Retinal pigment epithelial cell (primary cell): ENCODE data around the gene MLYCD.

Source experiments
- DNase-seq: peaks from one replicate; pipeline ENCODE4 v3.0.0-alpha.2; 2010; ENCODE audit warnings: low read depth
- H3K4me3 ChIP-seq: 2 replicates; pipeline ENCODE4 v1.5.1; 2011; ENCODE audit warnings: mild to moderate bottlenecking, low read length, control low read depth, moderate library complexity
- TF ChIP-seq, protein P1 (sequence below): conservative IDR thresholded peaks from 2 replicates; pipeline ENCODE4 v1.5.1; 2011; ENCODE audit warnings: low read depth, low read length, control low read depth, inconsistent platforms

Gene MLYCD

DNA sequence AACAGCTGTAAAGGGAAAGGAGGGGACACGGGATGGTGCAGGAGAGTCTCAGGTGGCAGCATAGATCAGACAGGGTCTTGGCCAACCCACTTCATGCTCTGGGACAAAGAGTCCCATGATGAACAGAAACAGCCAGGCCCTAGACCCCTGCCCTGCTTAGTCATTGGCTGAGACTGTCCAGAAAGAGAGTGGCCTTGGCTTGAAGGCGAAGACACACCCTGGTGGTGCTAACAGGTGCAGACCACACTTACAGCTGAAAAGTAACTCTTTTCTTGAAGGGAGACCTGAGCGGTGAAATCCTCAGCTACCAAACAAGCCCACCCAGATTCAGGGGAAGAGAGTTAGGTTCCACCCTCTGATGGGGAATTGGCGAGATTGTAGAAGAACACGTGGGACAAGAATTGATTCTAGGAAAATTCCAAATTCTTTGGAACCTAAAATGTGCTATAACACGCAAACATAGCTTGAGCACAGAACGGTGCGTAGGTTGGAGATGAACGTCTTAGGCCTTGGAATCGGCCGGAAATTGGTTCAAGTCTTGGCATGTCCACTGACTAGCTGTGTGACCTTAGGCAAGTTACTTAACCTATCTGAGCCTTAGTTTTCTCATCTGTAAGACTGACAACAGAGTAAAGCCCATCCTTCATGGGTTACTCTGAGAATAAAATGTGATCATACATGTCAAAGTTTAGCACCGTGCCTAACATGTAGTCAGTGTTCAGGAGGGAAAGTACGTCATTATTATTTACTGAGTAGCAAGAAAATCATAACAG, 12.5 kb upstream of the MLYCD start:
- no peak for DNase-seq
- TF ChIP-seq, protein P1, sequence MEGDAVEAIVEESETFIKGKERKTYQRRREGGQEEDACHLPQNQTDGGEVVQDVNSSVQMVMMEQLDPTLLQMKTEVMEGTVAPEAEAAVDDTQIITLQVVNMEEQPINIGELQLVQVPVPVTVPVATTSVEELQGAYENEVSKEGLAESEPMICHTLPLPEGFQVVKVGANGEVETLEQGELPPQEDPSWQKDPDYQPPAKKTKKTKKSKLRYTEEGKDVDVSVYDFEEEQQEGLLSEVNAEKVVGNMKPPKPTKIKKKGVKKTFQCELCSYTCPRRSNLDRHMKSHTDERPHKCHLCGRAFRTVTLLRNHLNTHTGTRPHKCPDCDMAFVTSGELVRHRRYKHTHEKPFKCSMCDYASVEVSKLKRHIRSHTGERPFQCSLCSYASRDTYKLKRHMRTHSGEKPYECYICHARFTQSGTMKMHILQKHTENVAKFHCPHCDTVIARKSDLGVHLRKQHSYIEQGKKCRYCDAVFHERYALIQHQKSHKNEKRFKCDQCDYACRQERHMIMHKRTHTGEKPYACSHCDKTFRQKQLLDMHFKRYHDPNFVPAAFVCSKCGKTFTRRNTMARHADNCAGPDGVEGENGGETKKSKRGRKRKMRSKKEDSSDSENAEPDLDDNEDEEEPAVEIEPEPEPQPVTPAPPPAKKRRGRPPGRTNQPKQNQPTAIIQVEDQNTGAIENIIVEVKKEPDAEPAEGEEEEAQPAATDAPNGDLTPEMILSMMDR = no peak
- H3K4me3 ChIP-seq = no peak overlapping the region

DNA sequence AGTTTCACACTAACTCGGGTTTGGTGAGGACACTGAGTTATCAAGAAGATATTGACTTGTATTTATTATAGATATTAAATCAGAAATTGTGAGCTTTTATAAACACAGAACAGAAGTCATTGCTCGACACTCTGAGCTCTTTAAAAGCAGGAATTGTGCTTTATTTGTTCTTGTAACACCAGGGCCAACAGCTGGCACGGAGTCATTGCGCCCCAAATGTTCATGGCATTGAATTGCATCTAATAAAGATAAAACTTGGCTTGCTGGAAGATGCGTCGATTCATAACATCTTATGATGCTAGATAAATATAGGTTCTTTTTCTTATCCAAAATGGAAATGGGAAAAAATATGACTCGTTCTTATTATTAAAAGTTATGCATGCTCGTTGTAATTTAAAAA, 11.8 kb upstream of the MLYCD start:
- DNase-seq = no peak
- TF ChIP-seq, protein P1 = peak; percentile 18
- H3K4me3 ChIP-seq = no peak overlapping the region

DNA sequence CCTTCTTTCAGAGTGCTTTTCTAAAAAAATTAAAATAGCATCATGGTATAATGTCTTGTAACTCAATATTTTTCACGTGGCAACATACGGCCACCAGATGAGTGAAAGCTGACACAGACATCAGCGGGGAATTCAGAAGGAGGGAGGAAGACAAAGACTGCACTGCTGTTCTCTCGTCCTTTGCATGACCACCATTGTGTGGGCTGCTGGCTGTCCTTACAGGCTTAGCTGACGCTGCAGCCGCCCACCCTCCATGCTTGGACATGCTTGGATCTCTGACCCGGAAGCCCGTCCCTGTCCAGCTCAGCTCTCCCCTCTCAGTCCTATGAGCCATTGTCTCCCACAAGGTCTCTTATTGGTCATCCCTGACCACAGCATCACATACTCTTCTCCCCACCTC, 11.4 kb upstream of the MLYCD start:
- TF ChIP-seq, protein P1 = no peak
- no peak overlapping the region for H3K4me3 ChIP-seq
- DNase-seq = no peak

DNA sequence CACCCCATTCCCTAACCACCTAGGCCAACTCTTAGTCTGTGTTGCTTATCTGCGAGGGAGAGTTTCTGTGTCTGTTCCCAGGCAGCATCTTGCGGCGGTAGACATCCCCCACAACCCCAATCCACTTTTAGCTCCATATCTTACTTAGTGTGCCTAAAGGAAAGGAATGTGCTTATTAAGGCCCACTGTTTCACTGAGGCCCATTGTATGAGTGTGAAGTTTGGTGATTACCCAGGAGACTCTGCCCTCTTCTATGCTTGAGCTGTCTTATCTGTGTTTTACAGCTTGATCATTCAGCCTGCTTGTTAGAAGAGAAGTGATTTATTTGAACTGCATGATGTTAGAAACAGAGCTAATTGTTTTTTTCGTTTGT, 10.3 kb upstream of the MLYCD start:
- no peak for DNase-seq
- TF ChIP-seq, protein P1 = no peak
- H3K4me3 ChIP-seq = no peak overlapping the region

DNA sequence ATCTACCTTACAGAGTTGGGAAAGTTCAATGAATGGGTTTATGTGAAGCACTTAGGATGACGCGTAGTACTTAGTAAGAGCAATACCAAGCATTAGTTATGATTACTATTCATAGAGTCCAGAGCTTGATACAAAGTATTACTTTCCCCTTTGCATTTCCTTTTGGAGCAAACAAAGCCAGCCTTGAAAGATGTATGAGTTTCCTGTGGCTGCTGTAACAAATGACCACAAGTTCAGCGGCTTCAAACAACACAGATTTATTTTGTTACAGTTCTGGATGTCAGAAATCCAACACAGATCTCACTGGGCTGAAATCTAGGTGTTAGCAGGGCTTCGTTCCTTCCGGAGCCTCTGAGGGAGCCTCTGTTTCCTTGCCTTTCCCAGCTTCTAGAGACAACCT, 8.6 kb upstream of the MLYCD start:
- H3K4me3 ChIP-seq = no peak overlapping the region
- TF ChIP-seq, protein P1 = no peak
- DNase-seq = no peak

DNA sequence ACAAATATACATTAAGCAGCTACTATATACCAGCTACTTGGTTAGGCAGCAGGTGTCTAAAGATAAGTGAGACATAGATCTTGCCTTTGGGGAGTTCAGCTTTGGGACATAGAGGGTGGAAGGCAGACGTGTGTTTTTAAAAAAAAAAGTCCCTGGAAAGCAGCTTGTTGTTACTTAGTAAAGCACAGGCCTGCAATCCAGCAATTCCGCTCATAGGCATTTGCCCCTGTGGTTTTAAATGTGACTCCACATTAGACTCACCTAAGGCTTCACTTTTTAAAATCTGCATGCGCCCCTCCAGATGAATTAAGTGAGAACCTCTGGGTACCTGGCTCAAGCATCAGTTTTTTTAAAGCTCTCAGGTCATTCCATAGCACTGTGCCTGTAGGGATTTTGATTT, 7.2 kb upstream of the MLYCD start:
- TF ChIP-seq, protein P1 = no peak
- DNase-seq = no peak
- H3K4me3 ChIP-seq = no peak overlapping the region

DNA sequence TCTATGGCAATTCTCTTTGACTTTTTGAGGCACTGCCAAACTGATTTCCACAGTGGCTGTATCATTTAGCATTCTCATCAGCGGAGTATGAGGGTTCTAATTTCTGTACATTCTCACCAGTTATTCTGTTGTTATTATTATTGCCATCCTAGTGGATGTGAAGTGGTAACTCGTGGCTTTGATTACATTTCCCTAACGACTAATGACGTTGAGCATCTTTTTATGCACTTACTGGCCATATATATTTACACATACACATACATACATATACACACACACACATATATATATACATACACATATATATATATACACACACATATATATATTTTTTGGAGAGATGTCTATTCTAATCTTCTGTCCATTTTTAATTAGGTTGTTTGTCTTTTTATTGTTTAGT, 3.7 kb upstream of the MLYCD start:
- no peak for DNase-seq
- TF ChIP-seq, protein P1 = no peak
- H3K4me3 ChIP-seq = no peak overlapping the region
